HFFc6 (cell line): ENCODE results near the gene AUTS2. TPM values are rescaled to one million over a fixed set of nuclear protein-coding genes. Genes with fewer than 3 reads are reported as not detected.

Experiments
- DNase-seq: peaks from one replicate; pipeline ENCODE4 v3.0.0-alpha.2; 2018
- H3K27ac Mint-ChIP-seq: 2 replicates; pipeline ENCODE4 v1.8.0; 2020; ENCODE audit warnings: mild to moderate bottlenecking, mixed read lengths
- H3K27me3 Mint-ChIP-seq: 2 replicates; pipeline ENCODE4 v1.8.0; 2021; ENCODE audit warnings: mild to moderate bottlenecking, moderate library complexity, mixed read lengths; ENCODE audit not compliant: insufficient read depth
- H3K36me3 Mint-ChIP-seq: 2 replicates; pipeline ENCODE4 v1.8.0; 2021; ENCODE audit warnings: low read depth, mixed read lengths
- H3K4me1 Mint-ChIP-seq: 2 replicates; pipeline ENCODE4 v1.8.0; 2020; ENCODE audit warnings: low read depth, mixed read lengths
- H3K4me3 Mint-ChIP-seq: 2 replicates; pipeline ENCODE4 v1.8.0; 2020; ENCODE audit warnings: mild to moderate bottlenecking, moderate library complexity, mixed read lengths
- H3K9me3 Mint-ChIP-seq: 2 replicates; pipeline ENCODE4 v1.8.0; 2020; ENCODE audit warnings: mild to moderate bottlenecking, mixed read lengths
- total RNA-seq, 6 experiments: library from RNA; stranded (reverse); fragmentation: NEBNext Ultra II Directional; extraction: Animal tissue kit (Norgen Biotek cat#: 25700); gene quantifications; 2 replicates in 1 of 6; 3 replicates in 5 of 6; pipeline ENCODE4 v1.2.3, GENCODE V29; 2021
- TF ChIP-seq, protein P1 (sequence below): fragments of 200-600 bp; sonication (generic); IDR thresholded peaks from 2 replicates; pipeline ENCODE4 v1.5.0; 2021; ENCODE audit warnings: antibody characterized with exemption, mild to moderate bottlenecking

The AUTS2 gene
- total RNA-seq, 6 experiments from 2014 or later = 0.02 to 0.19 (median 0.16) TPM; not detected in 2

DNA sequence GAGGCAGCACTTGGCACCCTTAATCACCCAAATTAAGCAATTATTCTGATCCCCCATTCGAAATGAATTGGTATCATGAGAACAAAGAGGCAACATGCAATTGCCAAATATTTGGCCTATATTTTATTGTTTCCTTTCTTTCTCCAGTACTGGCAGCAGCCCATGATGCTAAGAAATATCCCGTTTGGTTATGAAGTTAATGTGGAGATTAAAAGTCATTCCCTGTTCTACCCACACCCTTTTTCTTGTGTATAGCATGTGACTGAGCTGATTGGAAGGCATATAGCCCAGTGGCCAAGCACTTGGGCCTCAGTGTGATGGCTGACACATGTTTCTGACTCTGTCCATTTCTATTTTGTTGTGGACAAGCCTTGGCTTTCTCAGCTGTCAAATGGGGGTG lies 841.4 kb downstream of the AUTS2 start:
- H3K27me3 Mint-ChIP-seq = peaks cover 3% of the 10 kb centered on the region; the same call in 1 of the 2 replicates
- no peak overlapping the region for H3K27ac Mint-ChIP-seq
- 0 out of 2 replicates have a peak, but pooled peaks cover 4% of the 10 kb centered on the region for H3K36me3 Mint-ChIP-seq
- peaks cover 55% of the 10 kb centered on the region for H3K9me3 Mint-ChIP-seq
- no peak overlapping the region for H3K4me3 Mint-ChIP-seq
- DNase-seq = no peak
- H3K4me1 Mint-ChIP-seq = no peaks in the 10 kb centered on the region
- TF ChIP-seq, protein P1, sequence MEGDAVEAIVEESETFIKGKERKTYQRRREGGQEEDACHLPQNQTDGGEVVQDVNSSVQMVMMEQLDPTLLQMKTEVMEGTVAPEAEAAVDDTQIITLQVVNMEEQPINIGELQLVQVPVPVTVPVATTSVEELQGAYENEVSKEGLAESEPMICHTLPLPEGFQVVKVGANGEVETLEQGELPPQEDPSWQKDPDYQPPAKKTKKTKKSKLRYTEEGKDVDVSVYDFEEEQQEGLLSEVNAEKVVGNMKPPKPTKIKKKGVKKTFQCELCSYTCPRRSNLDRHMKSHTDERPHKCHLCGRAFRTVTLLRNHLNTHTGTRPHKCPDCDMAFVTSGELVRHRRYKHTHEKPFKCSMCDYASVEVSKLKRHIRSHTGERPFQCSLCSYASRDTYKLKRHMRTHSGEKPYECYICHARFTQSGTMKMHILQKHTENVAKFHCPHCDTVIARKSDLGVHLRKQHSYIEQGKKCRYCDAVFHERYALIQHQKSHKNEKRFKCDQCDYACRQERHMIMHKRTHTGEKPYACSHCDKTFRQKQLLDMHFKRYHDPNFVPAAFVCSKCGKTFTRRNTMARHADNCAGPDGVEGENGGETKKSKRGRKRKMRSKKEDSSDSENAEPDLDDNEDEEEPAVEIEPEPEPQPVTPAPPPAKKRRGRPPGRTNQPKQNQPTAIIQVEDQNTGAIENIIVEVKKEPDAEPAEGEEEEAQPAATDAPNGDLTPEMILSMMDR = no peak

DNA sequence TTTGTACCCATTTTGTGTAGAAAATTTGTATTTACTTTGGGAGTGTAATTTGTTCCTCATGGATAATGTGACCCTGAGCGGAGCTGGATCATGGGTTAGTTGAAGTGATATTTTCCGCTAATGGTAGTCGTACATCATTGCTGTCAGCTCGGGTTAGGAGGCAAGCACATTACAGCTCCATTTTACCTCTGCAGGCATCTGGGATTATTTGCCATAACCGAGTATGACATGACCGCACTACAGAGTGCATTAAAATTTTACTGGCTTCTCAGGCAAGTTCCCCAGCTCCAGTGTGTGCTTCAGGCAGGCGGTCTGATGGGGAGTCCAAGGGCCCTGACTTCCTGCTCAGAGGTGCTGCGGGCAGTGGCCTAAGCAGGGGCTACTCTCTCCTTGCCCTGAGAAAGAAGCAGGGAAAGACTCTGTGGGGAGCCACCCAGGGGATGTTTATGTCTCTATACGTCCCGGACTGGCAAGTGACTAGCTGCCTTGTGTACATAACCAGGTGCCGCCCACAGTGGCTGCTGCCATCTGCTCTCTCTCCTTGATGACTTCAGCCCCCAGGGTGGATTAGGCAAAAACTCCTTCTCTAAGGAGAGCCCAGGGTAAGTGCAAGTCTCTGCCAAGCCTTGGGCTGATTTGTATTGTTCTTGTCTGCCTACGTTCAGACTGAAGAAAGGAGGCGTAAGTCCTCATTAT lies 848.3 kb downstream of the AUTS2 start:
- peaks cover 51% of the 10 kb centered on the region for H3K9me3 Mint-ChIP-seq
- H3K36me3 Mint-ChIP-seq = no peaks in the 10 kb centered on the region
- TF ChIP-seq, protein P1 = no peak
- no peak overlapping the region for H3K27ac Mint-ChIP-seq
- DNase-seq = no peak
- H3K4me3 Mint-ChIP-seq = no peak overlapping the region
- peaks cover 1% of the 10 kb centered on the region; the same call in 1 of the 2 replicates for H3K27me3 Mint-ChIP-seq
- H3K4me1 Mint-ChIP-seq = no peaks in the 10 kb centered on the region

- no peak overlapping the region for H3K27ac Mint-ChIP-seq
- H3K27me3 Mint-ChIP-seq = peaks cover 1% of the 10 kb centered on the region; the same call in 1 of the 2 replicates
- TF ChIP-seq, protein P1 = no peak
- H3K36me3 Mint-ChIP-seq = no peaks in the 10 kb centered on the region
- H3K4me1 Mint-ChIP-seq = no peaks in the 10 kb centered on the region
- no peak overlapping the region for H3K4me3 Mint-ChIP-seq
- DNase-seq = no peak
- H3K9me3 Mint-ChIP-seq = peaks cover 50% of the 10 kb centered on the region
Measured at GRCh38 chr7:70448312-70448906, 850.1 kb downstream of the AUTS2 start.

GRCh38 chr7:70450731-70451130 lies 852.5 kb downstream of the AUTS2 start:
- H3K36me3 Mint-ChIP-seq = no peaks in the 10 kb centered on the region
- H3K4me1 Mint-ChIP-seq = no peaks in the 10 kb centered on the region
- H3K9me3 Mint-ChIP-seq = peaks cover 48% of the 10 kb centered on the region
- TF ChIP-seq, protein P1 = no peak
- peaks cover 1% of the 10 kb centered on the region; the same call in 1 of the 2 replicates for H3K27me3 Mint-ChIP-seq
- no peak for DNase-seq
- no peak overlapping the region for H3K27ac Mint-ChIP-seq
- H3K4me3 Mint-ChIP-seq = no peak overlapping the region

GRCh38 chr7:70455925-70456324 lies 857.6 kb downstream of the AUTS2 start:
- H3K4me1 Mint-ChIP-seq = no peaks in the 10 kb centered on the region
- H3K27me3 Mint-ChIP-seq = no peaks in the 10 kb centered on the region
- no peak overlapping the region for H3K27ac Mint-ChIP-seq
- H3K4me3 Mint-ChIP-seq = no peak overlapping the region
- DNase-seq = no peak
- TF ChIP-seq, protein P1 = no peak
- no peaks in the 10 kb centered on the region for H3K36me3 Mint-ChIP-seq
- peaks cover 32% of the 10 kb centered on the region for H3K9me3 Mint-ChIP-seq
